ENCODE results near the gene DOP1A. TPM values are rescaled to one million over a fixed set of nuclear protein-coding genes. Genes with fewer than 3 reads are reported as not detected.

Gene DOP1A
- total and polyA plus RNA-seq, 12 donors = 2.5 to 26.8 (median 20.8) TPM

GRCh38 chr6:83069633-83070032 lies 2.2 kb downstream of the DOP1A start:
- H3K4me1 ChIP-seq = peaks cover 0 to 71% (median 42%) of the 10 kb centered on the region in 9 donors

GRCh38 chr6:83071023-83071422 lies 3.6 kb downstream of the DOP1A start:
- Histone ChIP-seq H3K36me3 (no peaks in the 10 kb centered on the region), H3K27me3 (no peaks in the 10 kb centered on the region), H3K9me3 (no peaks in the 10 kb centered on the region), H3K27ac (peak overlapping the region in 7 of 10 donors; percentile 2 to 63 (median 25)), H3K4me3 (no peak overlapping the region), H3K4me1 (peaks cover 0 to 64% (median 42%) of the 10 kb centered on the region in 9 donors)
- peak in 1 of 9 donors; percentile 16 for TF ChIP-seq CTCF (IDR thresholded peaks at IDR 0.05)
- whole genome bisulfite sequencing, 2 donors = 66 to 73% methylated on average over 4 of the region's 4 CpGs
- ATAC-seq (peak in 1 of 8 donors; percentile 36), DNase-seq (no peak)
- intact Hi-C loops (cut with DNase I) = loop anchor here in 3 of 10 donors (1.0 to 5.0 kb wide), 3 partner anchors 46 to 126 kb away; partner anchors contain the start of genes PGM3 (in 1 of the 3) and RWDD2A (in 1 of the 3)

More at GRCh38 chr6:83069633-83070032, 2.2 kb downstream of the DOP1A start:
- H3K27ac ChIP-seq = peak overlapping the region in 1 of 10 donors; percentile 2
- H3K4me3 ChIP-seq = no peak overlapping the region
- no peak for TF ChIP-seq CTCF (IDR thresholded peaks at IDR 0.05)
- no peak for ATAC-seq
- no peaks in the 10 kb centered on the region for H3K27me3 ChIP-seq
- no peaks in the 10 kb centered on the region for H3K36me3 ChIP-seq
- DNase-seq = no peak
- no peaks in the 10 kb centered on the region for H3K9me3 ChIP-seq
- intact Hi-C loops (cut with DNase I) = loop anchor here (2.0 to 10.0 kb wide), 11 partner anchors 43 to 785 kb away; partner anchors contain the start of genes PGM3 (in 4 of the 10), RWDD2A (in 4 of the 10), PRSS35 (in 2 of the 10) and CYB5R4 (in 1 of the 10)

GRCh38 chr6:83071707-83072106 lies 4.2 kb downstream of the DOP1A start:
- Histone ChIP-seq H3K4me3 (no peak overlapping the region), H3K27me3 (no peaks in the 10 kb centered on the region), H3K9me3 (no peaks in the 10 kb centered on the region), H3K36me3 (no peaks in the 10 kb centered on the region), H3K27ac (no peak overlapping the region), H3K4me1 (peaks cover 0 to 62% (median 42%) of the 10 kb centered on the region in 9 donors)
- 44 to 55% methylated on average over 1 of the region's 1 CpG for WGBS, 2 donors
- intact Hi-C loops (cut with DNase I) = loop anchor here in 3 of 10 donors (1.0 to 5.0 kb wide), 3 partner anchors 46 to 126 kb away; partner anchors contain the start of genes PGM3 (in 1 of the 3) and RWDD2A (in 1 of the 3)
- DNase-seq (no peak), ATAC-seq (no peak)
- no peak for TF ChIP-seq CTCF (IDR thresholded peaks at IDR 0.05)

- Histone ChIP-seq H3K9me3 (no peaks in the 10 kb centered on the region), H3K4me1 (peaks cover 0 to 59% (median 42%) of the 10 kb centered on the region in 9 donors), H3K27ac (no peak overlapping the region), H3K36me3 (no peaks in the 10 kb centered on the region), H3K4me3 (no peak overlapping the region), H3K27me3 (no peaks in the 10 kb centered on the region)
- TF ChIP-seq CTCF (IDR thresholded peaks at IDR 0.05) = no peak
- WGBS, 2 donors = 80 to 90% methylated on average over 2 of the region's 2 CpGs
- DNase-seq (no peak), ATAC-seq (no peak)
- intact Hi-C loops (cut with DNase I) = loop anchor here in 2 of 10 donors (5.0 kb wide), 2 partner anchors 45 to 125 kb away; no protein-coding TSS in a partner anchor
These were observed 5.3 kb downstream of the DOP1A start for GRCh38 chr6:83072726-83073125.
